HFFc6 (cell line): Measurements from ENCODE around the gene NOXA1. TPM values are rescaled to one million over a fixed set of nuclear protein-coding genes. Genes with fewer than 3 reads are reported as not detected.
"Not testable (repeated sequence)": the region's sequence is repeated elsewhere in the genome, so short reads cannot be mapped to it uniquely, and the experiment has no call there.

Experiments
- DNase-seq: peaks from one replicate; pipeline ENCODE4 v3.0.0-alpha.2; 2018
- H3K27ac Mint-ChIP-seq: 2 replicates; pipeline ENCODE4 v1.8.0; 2020; ENCODE audit warnings: mild to moderate bottlenecking, mixed read lengths
- H3K27me3 Mint-ChIP-seq: 2 replicates; pipeline ENCODE4 v1.8.0; 2021; ENCODE audit warnings: mild to moderate bottlenecking, moderate library complexity, mixed read lengths; ENCODE audit not compliant: insufficient read depth
- H3K36me3 Mint-ChIP-seq: 2 replicates; pipeline ENCODE4 v1.8.0; 2021; ENCODE audit warnings: low read depth, mixed read lengths
- H3K4me1 Mint-ChIP-seq: 2 replicates; pipeline ENCODE4 v1.8.0; 2020; ENCODE audit warnings: low read depth, mixed read lengths
- H3K4me3 Mint-ChIP-seq: 2 replicates; pipeline ENCODE4 v1.8.0; 2020; ENCODE audit warnings: mild to moderate bottlenecking, moderate library complexity, mixed read lengths
- H3K9me3 Mint-ChIP-seq: 2 replicates; pipeline ENCODE4 v1.8.0; 2020; ENCODE audit warnings: mild to moderate bottlenecking, mixed read lengths
- CTCF ChIP-seq: fragments of 200-600 bp; sonication (generic); IDR thresholded peaks from 2 replicates; pipeline ENCODE4 v1.5.0; 2021; ENCODE audit warnings: antibody characterized with exemption, mild to moderate bottlenecking
- total RNA-seq, 6 experiments: library from RNA; stranded (reverse); fragmentation: NEBNext Ultra II Directional; extraction: Animal tissue kit (Norgen Biotek cat#: 25700); gene quantifications; 2 replicates in 1 of 6; 3 replicates in 5 of 6; pipeline ENCODE4 v1.2.3, GENCODE V29; 2021

NOXA1 gene
- total RNA-seq, 6 experiments from 2014 or later, result 0.09 to 0.36 (median 0.20) TPM; not detected in 1

- Mint-ChIP-seq H3K27ac (no peak overlapping the region), H3K4me1 (peaks cover 5% of the 10 kb centered on the region; the same call in 1 of the 2 replicates), H3K36me3 (peaks cover 5% of the 10 kb centered on the region), H3K27me3 (no peaks in the 10 kb centered on the region; the same call in 1 of the 2 replicates), H3K4me3 (no peak overlapping the region), H3K9me3 (peaks cover 5% of the 10 kb centered on the region)
- TF ChIP-seq CTCF, result no peak
- no peak for DNase-seq
These were observed 40.0 kb upstream of the NOXA1 start for GRCh38 chr9:137383081-137383783.

- no peak overlapping the region for H3K4me3 Mint-ChIP-seq
- H3K27me3 Mint-ChIP-seq, result no peaks in the 10 kb centered on the region
- peaks cover 5% of the 10 kb centered on the region; the same call in 1 of the 2 replicates for H3K4me1 Mint-ChIP-seq
- peak; percentile 12 for DNase-seq
- no peaks in the 10 kb centered on the region for H3K36me3 Mint-ChIP-seq
- TF ChIP-seq CTCF, result no peak
- no peaks in the 10 kb centered on the region; the same call in 1 of the 2 replicates for H3K9me3 Mint-ChIP-seq
- H3K27ac Mint-ChIP-seq, result no peak overlapping the region
These were observed 39.1 kb upstream of the NOXA1 start for GRCh38 chr9:137383784-137384756.

GRCh38 chr9:137385061-137385655, 38.0 kb upstream of the NOXA1 start:
- Mint-ChIP-seq H3K27ac (no peak overlapping the region), H3K27me3 (no peaks in the 10 kb centered on the region), H3K9me3 (no peaks in the 10 kb centered on the region), H3K4me1 (peaks cover 5% of the 10 kb centered on the region; the same call in 1 of the 2 replicates), H3K4me3 (no peak overlapping the region), H3K36me3 (no peaks in the 10 kb centered on the region)
- TF ChIP-seq CTCF, result no peak
- no peak for DNase-seq

GRCh38 chr9:137386507-137387113, 36.6 kb upstream of the NOXA1 start:
- H3K4me1 Mint-ChIP-seq, H3K36me3 Mint-ChIP-seq, H3K9me3 Mint-ChIP-seq, DNase-seq, H3K4me3 Mint-ChIP-seq, H3K27me3 Mint-ChIP-seq, H3K27ac Mint-ChIP-seq: not testable (repeated sequence)

- TF ChIP-seq CTCF, result no peak
- Mint-ChIP-seq H3K36me3 (no peaks in the 10 kb centered on the region), H3K9me3 (no peaks in the 10 kb centered on the region), H3K27ac (no peak overlapping the region), H3K27me3 (no peaks in the 10 kb centered on the region), H3K4me3 (no peak overlapping the region), H3K4me1 (peaks cover 5% of the 10 kb centered on the region; the same call in 1 of the 2 replicates)
- no peak for DNase-seq
These were observed 35.9 kb upstream of the NOXA1 start for GRCh38 chr9:137387114-137387890.
